ENCODE results near the gene ALKBH5. TPM values are rescaled to one million over a fixed set of nuclear protein-coding genes. Genes with fewer than 3 reads are reported as not detected.

The ALKBH5 gene
- total RNA-seq, 1 donor from 2014 or later, result 108 TPM

GRCh38 chr17:18257982-18258355, 74.3 kb downstream of the ALKBH5 start:
- Mint-ChIP-seq H3K27me3 (ENCODE audit: low read depth) (no peaks in the 10 kb centered on the region), H3K27ac (ENCODE audit: unreplicated experiment) (peak overlapping the region; percentile 97), H3K36me3 (ENCODE audit: low read depth) (peaks cover 6% of the 10 kb centered on the region), H3K9me3 (ENCODE audit: low read depth) (no peaks in the 10 kb centered on the region), H3K4me1 (ENCODE audit: low read depth) (peaks cover 30% of the 10 kb centered on the region), H3K4me3 (ENCODE audit: unreplicated experiment) (peak overlapping the region; percentile 99)
- DNase-seq (ENCODE audit: low spot score), result no peak
- peak; percentile 29 for TF ChIP-seq CTCF (IDR thresholded peaks at IDR 0.05)

- Mint-ChIP-seq H3K27me3 (ENCODE audit: low read depth) (no peaks in the 10 kb centered on the region), H3K27ac (ENCODE audit: unreplicated experiment) (peak within 1 kb of the TSS; percentile 97)
- no peak for DNase-seq (ENCODE audit: low spot score)
Measured at GRCh38 chr17:18258356-18259038, 74.9 kb downstream of the ALKBH5 start, which contains the start of gene FLII. TSS of gene FLII (minus strand) at chr17:18258738. CDS start at chr17:18258690, 48 bp downstream.

More at GRCh38 chr17:18258356-18259038, 74.9 kb downstream of the ALKBH5 start, which contains the start of gene FLII:
- Mint-ChIP-seq H3K4me3 (ENCODE audit: unreplicated experiment) (peak within 1 kb of the TSS; percentile 99), H3K9me3 (ENCODE audit: low read depth) (no peaks in the 10 kb centered on the region), H3K4me1 (ENCODE audit: low read depth) (peaks cover 30% of the 10 kb centered on the region), H3K36me3 (ENCODE audit: low read depth) (peaks cover 7% of the 10 kb centered on the region)
- no peak for TF ChIP-seq CTCF (IDR thresholded peaks at IDR 0.05)

Other genes starting within 250 kb of the ALKBH5 start
- 55.0 to 60.2 TPM (median 56.1 TPM) in 3 replicates for gene TOM1L2, start 211.4 kb upstream of the ALKBH5 start, total RNA-seq
- 1.2 to 2.6 TPM (median 1.5 TPM) in 3 replicates for gene DRC3, start 211.0 kb upstream of the ALKBH5 start, total RNA-seq
- 18.0 to 19.3 TPM (median 18.4 TPM) in 3 replicates for gene ATPAF2, start 144.7 kb upstream of the ALKBH5 start, total RNA-seq
- gene GID4, start 144.4 kb upstream of the ALKBH5 start, total RNA-seq, result 9.7 to 10.5 TPM (median 9.8 TPM) in 3 replicates
- 23.8 to 40.6 TPM (median 24.6 TPM) in 3 replicates for gene DRG2, start 95.9 kb upstream of the ALKBH5 start, total RNA-seq
- 0.31 to 0.52 TPM in 2 of 3 replicates, not detected in the other for gene MYO15A, start 75.1 kb upstream of the ALKBH5 start, total RNA-seq
- gene LLGL1, start 41.8 kb downstream of the ALKBH5 start, total RNA-seq, result 38.7 to 41.8 TPM (median 39.0 TPM) in 3 replicates
- 228 to 244 TPM (median 230 TPM) in 3 replicates for gene FLII, start 74.9 kb downstream of the ALKBH5 start, total RNA-seq
- 9.5 to 11.5 TPM (median 10.7 TPM) in 3 replicates for gene MIEF2, start 76.8 kb downstream of the ALKBH5 start, total RNA-seq
- gene TOP3A, start 131.2 kb downstream of the ALKBH5 start, total RNA-seq, result 37.3 to 49.4 TPM (median 37.7 TPM) in 3 replicates
- gene SMCR8, start 131.5 kb downstream of the ALKBH5 start, total RNA-seq, result 15.5 to 16.1 TPM (median 15.7 TPM) in 3 replicates
- gene SHMT1, start 179.7 kb downstream of the ALKBH5 start, total RNA-seq, result 3.9 to 5.9 TPM (median 4.2 TPM) in 3 replicates
- gene EVPLL, start 193.9 kb downstream of the ALKBH5 start, total RNA-seq, result not detected in 3 replicates

Measured in chondrocyte (in vitro differentiated cells).